Fibroblast of pulmonary artery (primary cell): ENCODE results near the gene KRTAP12-2.
"Not testable (repeated sequence)": the region's sequence is repeated elsewhere in the genome, so short reads cannot be mapped to it uniquely, and the experiment has no call there.

Source experiments
- DNase-seq: peaks from one replicate; pipeline ENCODE4 v3.0.0-alpha.2; 2010; ENCODE audit warnings: low read depth
- H3K4me3 ChIP-seq: replicated peaks from 2 replicates; pipeline ENCODE4 v1.5.1; 2011; ENCODE audit warnings: low read depth, mild to moderate bottlenecking, control low read depth, low read length, moderate library complexity
- CTCF ChIP-seq: IDR thresholded peaks from 2 replicates; pipeline ENCODE4 v1.5.1; 2011; ENCODE audit warnings: mild to moderate bottlenecking, control low read depth, low read length, inconsistent platforms; ENCODE audit errors: missing control alignments

KRTAP12-2 gene

GRCh38 chr21:44701023-44701400, 34.3 kb upstream of the KRTAP12-2 start:
- TF ChIP-seq CTCF = no peak
- H3K4me3 ChIP-seq = no peak overlapping the region
- DNase-seq = no peak

- TF ChIP-seq CTCF = no peak
- no peak overlapping the region for H3K4me3 ChIP-seq
- DNase-seq = no peak
Measured at GRCh38 chr21:44700101-44701022, 33.6 kb upstream of the KRTAP12-2 start.

GRCh38 chr21:44699502-44700001, 32.8 kb upstream of the KRTAP12-2 start:
- no peak overlapping the region for H3K4me3 ChIP-seq
- TF ChIP-seq CTCF = no peak
- no peak for DNase-seq

GRCh38 chr21:44697811-44698734, 31.3 kb upstream of the KRTAP12-2 start:
- no peak overlapping the region for H3K4me3 ChIP-seq
- no peak for TF ChIP-seq CTCF
- DNase-seq = no peak

- not testable (repeated sequence) for DNase-seq
Measured at GRCh38 chr21:44697172-44697810, 30.6 kb upstream of the KRTAP12-2 start, which contains the start of gene KRTAP10-12. Gene KRTAP10-12, plus strand, starts transcription at chr21:44697172. Its CDS starts 30 bp downstream, at chr21:44697202.

GRCh38 chr21:44696572-44696971, 29.8 kb upstream of the KRTAP12-2 start:
- no peak for TF ChIP-seq CTCF
- no peak for DNase-seq
- no peak overlapping the region for H3K4me3 ChIP-seq

More at GRCh38 chr21:44697172-44697810, 30.6 kb upstream of the KRTAP12-2 start, which contains the start of gene KRTAP10-12:
- H3K4me3 ChIP-seq = not testable (repeated sequence)
